Measurements from ENCODE around the gene PLPP4. TPM values are rescaled to one million over a fixed set of nuclear protein-coding genes. Genes with fewer than 3 reads are reported as not detected.

PLPP4 gene
- 4.7 and 17.2 TPM in 2 replicates for total RNA-seq

GRCh38 chr10:120456626-120457430, at the start of gene PLPP4:
PLPP4 (plus strand) TSS chr10:120457227; CDS start chr10:120457306, 79 bp downstream.

All from epithelial cell of umbilical artery (primary cell).